ENCODE data around the gene COX8A. TPM values are rescaled to one million over a fixed set of nuclear protein-coding genes. Genes with fewer than 3 reads are reported as not detected.
A peak's percentile ranks its signal among the peaks of the same experiment; 100 is the strongest.

Gene COX8A
- total RNA-seq, 2 experiments from 2014 or later: 89.1 to 105 TPM

- no peaks in the 10 kb centered on the region for H3K9me3 Mint-ChIP-seq
- DNase-seq (peak in 3 of 14 experiments; percentile 13 to 40 (median 36)), ATAC-seq (ENCODE audit: poor library complexity) (no peak)
- ChIA-PET CTCF (no interaction called here), POLR2A (no interaction called here)
- Histone ChIP-seq H3K36me3 (ENCODE audit: insufficient read depth, low read length) (no peaks in the 10 kb centered on the region), H3K27ac (ENCODE audit: low read depth in 1 of 2, low read length in 2 of 2) (no peak overlapping the region), H3K4me3 (ENCODE audit: low read length) (peak overlapping the region; percentile 46), H3K27me3 (ENCODE audit: control insufficient read depth in 1 of 2, insufficient read depth in 2 of 2, low read length in 2 of 2) (peaks cover 26 to 30% of the 10 kb centered on the region in 2 experiments), H3K9me3 (ENCODE audit: control insufficient read depth in 1 of 2, insufficient read depth in 1 of 2, low read length in 2 of 2) (peaks cover 8 to 49% of the 10 kb centered on the region in 2 experiments), H3K4me1 (ENCODE audit: insufficient read depth, low read length) (peaks cover 15% of the 10 kb centered on the region)
- peaks cover 7% of the 10 kb centered on the region for H3K4me1 Mint-ChIP-seq (ENCODE audit: low read depth)
- H3K36me3 Mint-ChIP-seq (ENCODE audit: low read depth): no peaks in the 10 kb centered on the region
- TF ChIP-seq, protein P1, sequence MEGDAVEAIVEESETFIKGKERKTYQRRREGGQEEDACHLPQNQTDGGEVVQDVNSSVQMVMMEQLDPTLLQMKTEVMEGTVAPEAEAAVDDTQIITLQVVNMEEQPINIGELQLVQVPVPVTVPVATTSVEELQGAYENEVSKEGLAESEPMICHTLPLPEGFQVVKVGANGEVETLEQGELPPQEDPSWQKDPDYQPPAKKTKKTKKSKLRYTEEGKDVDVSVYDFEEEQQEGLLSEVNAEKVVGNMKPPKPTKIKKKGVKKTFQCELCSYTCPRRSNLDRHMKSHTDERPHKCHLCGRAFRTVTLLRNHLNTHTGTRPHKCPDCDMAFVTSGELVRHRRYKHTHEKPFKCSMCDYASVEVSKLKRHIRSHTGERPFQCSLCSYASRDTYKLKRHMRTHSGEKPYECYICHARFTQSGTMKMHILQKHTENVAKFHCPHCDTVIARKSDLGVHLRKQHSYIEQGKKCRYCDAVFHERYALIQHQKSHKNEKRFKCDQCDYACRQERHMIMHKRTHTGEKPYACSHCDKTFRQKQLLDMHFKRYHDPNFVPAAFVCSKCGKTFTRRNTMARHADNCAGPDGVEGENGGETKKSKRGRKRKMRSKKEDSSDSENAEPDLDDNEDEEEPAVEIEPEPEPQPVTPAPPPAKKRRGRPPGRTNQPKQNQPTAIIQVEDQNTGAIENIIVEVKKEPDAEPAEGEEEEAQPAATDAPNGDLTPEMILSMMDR (IDR thresholded peaks at IDR 0.05): no peak
- intact Hi-C loops (cut with DNase I, micrococcal nuclease): no loop called here
- no peak overlapping the region for H3K27ac Mint-ChIP-seq
- H3K4me3 Mint-ChIP-seq: no peak overlapping the region
- H3K27me3 Mint-ChIP-seq: peaks cover 31% of the 10 kb centered on the region
These were observed 33.3 kb downstream of the COX8A start for GRCh38 chr11:64007629-64008282.

DNA sequence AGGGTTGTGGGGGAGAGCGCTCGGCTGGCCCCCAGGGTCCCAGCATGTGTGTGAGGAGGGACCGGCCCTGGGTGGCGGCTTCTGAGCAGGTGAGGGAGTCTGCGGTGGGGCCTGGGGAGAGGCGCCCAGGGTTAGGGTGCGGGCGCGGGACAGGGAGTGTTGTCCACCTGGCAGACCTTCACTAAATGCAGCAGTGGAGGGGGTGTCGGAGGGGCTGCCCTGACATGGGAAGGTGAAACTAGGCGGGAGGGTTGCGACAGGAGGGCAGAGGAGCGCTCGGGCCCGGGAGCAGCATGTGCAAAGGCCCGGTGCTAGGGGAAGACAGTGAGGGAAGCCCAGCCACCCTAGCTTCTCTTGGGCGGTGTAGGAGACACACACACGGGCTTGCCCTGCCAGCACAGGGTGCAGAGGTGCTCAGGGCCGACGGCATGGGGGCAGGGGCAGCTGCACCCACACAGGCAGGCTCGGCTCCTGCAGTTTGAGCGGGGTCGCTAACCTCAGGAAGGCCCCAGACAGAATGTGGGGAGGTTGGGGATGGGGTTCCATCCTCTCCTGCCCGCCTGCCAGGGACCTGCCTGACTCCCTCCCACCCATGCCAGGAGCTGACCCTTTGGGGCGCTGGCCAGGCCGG is 34.0 kb downstream of the COX8A start:
- H3K36me3 Mint-ChIP-seq (ENCODE audit: low read depth): no peaks in the 10 kb centered on the region
- ChIA-PET CTCF (no interaction called here), POLR2A (no interaction called here)
- ATAC-seq (ENCODE audit: poor library complexity) (no peak), DNase-seq (no peak)
- H3K27me3 Mint-ChIP-seq: peaks cover 31% of the 10 kb centered on the region
- Histone ChIP-seq H3K36me3 (ENCODE audit: insufficient read depth, low read length) (no peaks in the 10 kb centered on the region), H3K4me1 (ENCODE audit: insufficient read depth, low read length) (peaks cover 15% of the 10 kb centered on the region), H3K27ac (ENCODE audit: low read depth in 1 of 2, low read length in 2 of 2) (no peak overlapping the region), H3K27me3 (ENCODE audit: control insufficient read depth in 1 of 2, insufficient read depth in 2 of 2, low read length in 2 of 2) (peaks cover 26 to 30% of the 10 kb centered on the region in 2 experiments), H3K9me3 (ENCODE audit: control insufficient read depth in 1 of 2, insufficient read depth in 1 of 2, low read length in 2 of 2) (peaks cover 8 to 49% of the 10 kb centered on the region in 2 experiments), H3K4me3 (ENCODE audit: low read length) (no peak overlapping the region)
- no peaks in the 10 kb centered on the region for H3K9me3 Mint-ChIP-seq
- H3K4me3 Mint-ChIP-seq: no peak overlapping the region
- intact Hi-C loops (cut with DNase I, micrococcal nuclease): no loop called here
- no peak overlapping the region for H3K27ac Mint-ChIP-seq
- TF ChIP-seq, protein P1 (IDR thresholded peaks at IDR 0.05): no peak
- H3K4me1 Mint-ChIP-seq (ENCODE audit: low read depth): peaks cover 7% of the 10 kb centered on the region

GRCh38 chr11:64008914-64009633 is 34.7 kb downstream of the COX8A start:
- DNase-seq (no peak), ATAC-seq (ENCODE audit: poor library complexity) (no peak)
- intact Hi-C loops (cut with DNase I, micrococcal nuclease): no loop called here
- Mint-ChIP-seq H3K27ac (no peak overlapping the region), H3K4me3 (no peak overlapping the region), H3K9me3 (no peaks in the 10 kb centered on the region), H3K4me1 (ENCODE audit: low read depth) (peaks cover 7% of the 10 kb centered on the region), H3K27me3 (peaks cover 31% of the 10 kb centered on the region), H3K36me3 (ENCODE audit: low read depth) (no peaks in the 10 kb centered on the region)
- POLR2A ChIA-PET: no interaction called here
- peaks cover 26 to 30% of the 10 kb centered on the region in 2 experiments for H3K27me3 ChIP-seq (ENCODE audit: control insufficient read depth in 1 of 2, insufficient read depth in 2 of 2, low read length in 2 of 2)
- peaks cover 15% of the 10 kb centered on the region for H3K4me1 ChIP-seq (ENCODE audit: insufficient read depth, low read length)
- H3K36me3 ChIP-seq (ENCODE audit: insufficient read depth, low read length): no peaks in the 10 kb centered on the region
- TF ChIP-seq, protein P1 (IDR thresholded peaks at IDR 0.05): no peak
- H3K4me3 ChIP-seq (ENCODE audit: low read length): no peak overlapping the region
- peaks cover 8 to 46% of the 10 kb centered on the region in 2 experiments for H3K9me3 ChIP-seq (ENCODE audit: control insufficient read depth in 1 of 2, insufficient read depth in 1 of 2, low read length in 2 of 2)
- H3K27ac ChIP-seq (ENCODE audit: low read depth in 1 of 2, low read length in 2 of 2): no peak overlapping the region
- CTCF ChIA-PET: no interaction called here
